Posterior cingulate gyrus (tissue), 11 donors: Measurements from ENCODE around the gene RAC3.

Source experiments
- DNase-seq, 10 donors: peaks; one replicate each; pipeline versions ENCODE4 v3.0.0 to v3.0.0-alpha.2; 2020 to 2021; ENCODE audit warnings: mixed read lengths in 3 of 10
- intact Hi-C: fragments of 100-400 bp; cut with DNase I; formaldehyde crosslinking; loops from one replicate; pipeline ENCODE4 v1.15.1; 2023

RAC3 gene

DNA sequence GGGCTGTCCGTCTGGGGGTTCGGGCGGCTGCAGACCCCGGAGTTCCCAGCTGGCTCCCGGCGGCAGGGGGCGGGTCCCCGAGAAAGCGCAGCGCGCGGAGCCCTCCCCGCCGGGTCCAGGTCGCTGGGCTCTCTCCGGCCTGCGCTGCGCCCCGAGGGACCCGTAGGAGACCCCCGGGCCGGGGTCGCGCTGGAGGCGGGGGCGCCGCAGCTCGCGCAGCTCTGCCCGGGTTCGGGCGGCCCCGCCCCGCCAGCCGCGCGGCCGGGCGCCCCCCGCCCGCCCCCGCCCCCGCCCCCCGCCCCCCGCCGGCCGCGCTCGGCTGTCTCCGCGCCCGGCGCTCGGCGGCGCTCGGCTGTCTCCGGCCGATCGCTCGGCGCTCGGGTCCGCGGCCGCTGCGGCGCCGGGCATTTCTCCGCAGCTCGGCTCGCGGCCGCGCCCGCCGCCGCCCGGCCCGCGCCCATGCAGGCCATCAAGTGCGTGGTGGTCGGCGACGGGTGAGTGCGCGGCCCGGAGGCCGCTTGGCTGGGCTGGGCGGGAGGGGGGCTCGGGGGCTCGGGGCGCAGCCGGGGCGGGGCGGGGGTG, at the start of gene RAC3:
Gene RAC3, plus strand, starts transcription at position 376 of the 582 bp plus-strand sequence. Its CDS starts 84 bp downstream, at position 460.
- no peak for DNase-seq
- intact Hi-C loops: loop anchor here (5.0 kb wide), 1 partner anchor 66 kb away; the partner anchor contains the start of gene FASN

DNA sequence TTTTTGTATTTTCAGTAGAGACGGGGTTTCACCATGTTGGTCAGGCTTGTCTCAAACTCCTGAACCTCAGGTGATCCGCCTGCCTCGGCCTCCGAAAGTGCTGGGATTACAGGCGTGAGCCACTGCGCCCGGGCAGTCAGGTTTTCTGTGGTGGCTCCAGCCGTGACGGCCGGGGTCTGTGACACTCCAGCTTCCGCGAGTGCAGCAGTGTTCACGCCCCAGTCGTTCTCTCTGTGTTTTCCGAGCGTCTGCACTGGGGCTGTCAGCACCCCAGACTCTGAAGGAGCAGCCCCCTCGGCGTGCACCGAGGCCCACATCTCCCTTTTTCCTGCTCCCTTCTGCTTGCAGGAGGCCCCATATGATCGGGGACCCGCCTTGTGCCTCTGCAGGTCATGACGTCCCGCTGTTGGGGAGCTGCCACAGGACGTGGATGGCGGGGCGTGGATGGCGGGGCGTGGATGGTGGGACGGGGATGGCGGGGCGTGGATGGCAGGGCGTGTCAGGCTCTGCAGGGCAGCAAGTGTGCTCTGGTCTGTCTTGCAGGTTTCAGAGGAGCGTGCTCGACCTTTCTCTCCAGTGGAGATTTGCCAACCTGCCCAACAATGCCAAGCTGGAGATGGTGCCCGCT, 48.4 kb upstream of the RAC3 start:
- no peak for DNase-seq
- intact Hi-C loops: no loop called here

DNA sequence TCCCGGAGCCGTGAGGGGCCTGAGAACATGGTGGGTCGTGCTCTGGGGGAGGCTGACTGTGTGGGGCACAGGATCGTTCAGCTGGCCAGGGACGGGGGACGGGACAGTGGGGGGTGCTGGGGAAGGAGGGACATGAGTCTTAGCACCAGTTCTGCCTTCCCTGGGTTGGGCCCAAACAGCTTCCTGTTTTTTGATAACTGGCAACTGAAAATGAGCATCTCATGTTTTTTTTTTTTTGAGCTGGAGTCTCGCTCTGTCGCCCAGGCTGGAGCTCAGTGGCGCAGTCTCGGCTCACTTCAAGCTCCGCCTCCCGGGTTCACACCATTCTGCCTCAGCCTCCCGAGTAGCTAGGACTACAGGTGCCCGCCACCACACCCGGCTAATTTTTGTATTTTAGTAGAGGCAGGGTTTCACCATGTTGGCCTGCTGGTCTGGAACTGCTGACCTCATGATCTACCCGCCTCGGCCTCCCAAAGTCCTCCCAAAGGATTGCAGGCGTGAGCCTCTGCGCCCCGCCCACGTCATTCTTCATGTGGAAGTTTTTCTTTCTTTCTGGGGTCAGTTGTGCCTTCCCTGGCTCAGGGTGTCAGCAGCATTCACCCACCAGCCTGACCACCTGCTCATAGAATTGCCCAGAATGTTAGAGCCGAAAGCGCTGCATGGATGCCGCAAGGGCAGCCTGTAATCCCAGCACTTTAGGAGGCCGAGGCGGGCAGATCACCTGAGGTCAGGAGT, 47.7 kb upstream of the RAC3 start:
- no peak for DNase-seq
- intact Hi-C loops: no loop called here

DNA sequence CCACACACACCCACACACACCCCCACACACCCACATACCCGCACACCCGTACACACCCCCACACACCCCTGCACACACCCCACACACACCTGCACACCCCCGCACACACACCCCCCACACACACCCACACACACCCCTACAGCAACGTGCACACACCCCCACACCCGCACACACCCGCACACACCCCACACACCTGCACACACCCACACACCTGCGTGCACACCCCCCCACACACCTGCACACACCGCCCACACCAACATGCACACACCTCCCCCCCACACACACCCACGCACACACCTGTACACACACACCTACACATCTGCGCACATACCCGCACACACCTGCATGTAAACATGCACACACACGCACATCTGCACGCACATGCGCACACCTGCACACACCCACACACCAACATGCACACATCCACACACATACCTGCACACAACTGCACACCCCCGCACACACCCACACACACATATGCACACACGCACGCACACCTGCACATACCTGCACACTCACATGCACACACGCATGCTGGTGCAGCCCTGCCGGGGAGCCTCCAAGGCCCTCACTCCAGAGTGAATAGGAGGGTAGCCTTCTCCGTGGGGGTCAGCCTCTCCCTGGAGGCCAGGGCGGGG, 46.6 kb upstream of the RAC3 start:
- DNase-seq: no peak
- intact Hi-C loops: no loop called here

DNA sequence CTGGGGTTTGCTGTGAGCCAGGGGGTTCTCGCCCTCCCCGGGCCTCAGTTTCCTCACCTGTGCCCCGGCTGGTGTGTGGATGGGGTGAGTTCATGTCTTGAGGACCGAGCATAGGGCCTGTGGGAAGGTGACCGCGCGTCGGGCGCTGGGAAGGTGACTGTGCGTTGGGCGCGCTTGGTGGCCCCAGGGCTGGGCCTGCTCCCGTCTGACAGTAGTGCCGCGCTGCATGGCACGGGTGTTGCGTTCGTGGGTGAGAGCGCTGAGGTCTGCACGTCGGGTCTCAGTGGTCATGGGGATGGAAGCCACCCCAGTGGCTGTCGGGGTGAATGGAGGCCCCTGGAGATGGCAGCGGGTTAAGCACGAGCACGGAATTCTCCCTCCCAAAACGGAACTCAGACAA, 44.9 kb upstream of the RAC3 start:
- intact Hi-C loops: no loop called here
- no peak for DNase-seq

DNA sequence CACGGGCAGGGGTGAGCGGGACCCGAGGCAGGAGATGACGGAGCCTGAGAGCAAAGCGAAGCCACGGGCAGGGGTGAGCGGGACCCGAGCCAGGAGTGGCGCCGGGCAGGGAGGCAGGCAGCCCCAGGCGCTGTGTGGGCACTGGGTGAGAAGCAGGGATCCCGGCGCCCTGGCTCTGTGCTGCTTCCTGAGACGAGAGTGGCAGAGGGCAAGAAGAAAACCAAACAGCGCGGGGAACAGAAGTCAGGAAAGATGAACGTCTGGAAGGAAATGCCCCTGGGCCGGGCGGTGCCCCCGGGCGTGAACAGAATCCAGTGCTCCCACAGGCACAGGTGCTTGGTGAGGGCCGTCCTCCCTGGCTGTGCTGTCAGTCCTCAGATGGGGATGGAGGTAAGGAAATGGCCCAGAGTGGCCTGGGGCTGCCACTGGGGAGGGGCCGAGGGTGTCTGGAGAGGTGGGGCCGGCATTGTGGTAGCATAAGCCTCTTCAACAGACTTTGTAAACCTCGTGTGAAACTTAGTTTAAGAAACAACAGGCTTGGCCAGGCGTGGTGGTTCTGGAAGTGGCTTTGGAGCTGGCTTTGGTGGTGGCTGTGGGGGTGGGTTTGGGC, 44.2 kb upstream of the RAC3 start:
- DNase-seq: peak in 1 of 10 donors; percentile 79
- intact Hi-C loops: no loop called here

DNA sequence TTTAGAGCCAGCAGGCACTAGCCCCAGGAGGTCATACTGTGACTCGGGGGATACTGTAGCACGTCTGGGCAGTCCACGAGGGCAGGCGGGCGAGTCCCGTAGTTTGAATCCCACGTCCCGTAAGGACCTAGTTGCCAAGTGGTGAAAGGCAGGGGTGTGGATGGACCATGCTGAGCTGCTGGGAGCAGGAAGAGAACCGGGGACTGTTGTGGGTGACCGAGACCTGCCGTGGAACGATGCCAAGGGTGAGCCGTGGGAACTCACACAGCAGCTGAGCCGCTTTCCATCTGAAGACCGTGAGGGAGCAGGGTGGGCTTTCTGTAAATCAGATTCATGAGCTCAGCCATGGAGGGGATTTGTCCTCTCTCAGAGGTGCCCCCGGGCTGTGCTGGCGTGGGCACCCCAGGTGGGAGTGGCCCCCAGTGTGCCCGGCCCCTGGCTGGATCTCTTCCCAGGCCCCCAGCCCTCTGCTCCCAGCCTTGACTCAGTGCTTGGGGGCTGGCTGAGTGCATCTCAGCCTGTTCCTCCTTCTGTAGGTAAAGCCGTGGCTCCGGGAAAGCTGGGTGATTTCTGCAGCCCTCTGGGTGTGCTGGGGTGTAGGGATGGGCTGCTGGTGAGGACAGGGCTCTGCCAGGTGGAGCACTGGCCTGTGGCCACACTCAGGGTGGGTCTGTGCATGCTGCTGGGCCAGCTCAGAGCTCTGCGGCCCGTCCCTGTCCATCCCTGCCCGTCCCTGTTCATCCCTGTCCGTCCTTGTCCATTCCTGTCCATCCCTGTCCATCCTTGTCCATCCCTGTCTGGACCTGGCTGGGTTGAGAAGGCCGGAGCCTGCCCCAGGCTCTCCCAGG, 40.4 kb upstream of the RAC3 start:
- intact Hi-C loops: no loop called here
- peak in 1 of 10 donors; percentile 79 for DNase-seq

DNA sequence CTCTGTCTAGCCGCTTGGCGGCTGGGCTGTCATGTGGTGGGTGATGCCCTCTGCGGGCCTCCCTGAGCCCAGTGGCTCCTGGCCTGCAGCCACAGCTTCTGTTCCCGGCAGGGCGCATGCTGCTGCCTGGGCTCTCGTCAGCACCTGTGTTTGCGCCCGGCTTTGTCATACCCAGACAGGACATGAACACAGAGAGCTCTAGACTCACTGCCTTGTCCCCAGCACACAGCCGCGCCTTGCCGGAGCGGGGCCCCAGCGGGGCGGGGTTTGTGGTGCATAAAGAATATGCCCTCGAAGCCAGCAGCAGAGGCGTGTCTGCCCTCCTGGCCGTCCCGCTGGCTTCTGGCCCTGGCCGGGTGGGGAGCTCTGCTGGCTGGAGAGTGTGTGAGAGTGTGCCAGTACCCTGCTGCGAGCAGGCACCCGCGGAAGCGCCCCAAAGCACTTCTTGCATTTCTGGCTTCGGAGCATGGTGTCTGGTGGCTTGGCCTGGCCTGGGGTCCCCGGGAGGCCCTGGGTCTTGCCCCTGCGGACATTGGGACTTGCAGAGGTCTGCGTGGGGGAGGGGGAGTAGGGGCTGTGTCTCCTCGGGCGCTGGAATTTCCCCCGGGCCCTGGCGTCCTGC, 39.7 kb upstream of the RAC3 start:
- intact Hi-C loops: no loop called here
- peak in 7 of 10 donors; percentile 42 to 92 (median 56) for DNase-seq

DNA sequence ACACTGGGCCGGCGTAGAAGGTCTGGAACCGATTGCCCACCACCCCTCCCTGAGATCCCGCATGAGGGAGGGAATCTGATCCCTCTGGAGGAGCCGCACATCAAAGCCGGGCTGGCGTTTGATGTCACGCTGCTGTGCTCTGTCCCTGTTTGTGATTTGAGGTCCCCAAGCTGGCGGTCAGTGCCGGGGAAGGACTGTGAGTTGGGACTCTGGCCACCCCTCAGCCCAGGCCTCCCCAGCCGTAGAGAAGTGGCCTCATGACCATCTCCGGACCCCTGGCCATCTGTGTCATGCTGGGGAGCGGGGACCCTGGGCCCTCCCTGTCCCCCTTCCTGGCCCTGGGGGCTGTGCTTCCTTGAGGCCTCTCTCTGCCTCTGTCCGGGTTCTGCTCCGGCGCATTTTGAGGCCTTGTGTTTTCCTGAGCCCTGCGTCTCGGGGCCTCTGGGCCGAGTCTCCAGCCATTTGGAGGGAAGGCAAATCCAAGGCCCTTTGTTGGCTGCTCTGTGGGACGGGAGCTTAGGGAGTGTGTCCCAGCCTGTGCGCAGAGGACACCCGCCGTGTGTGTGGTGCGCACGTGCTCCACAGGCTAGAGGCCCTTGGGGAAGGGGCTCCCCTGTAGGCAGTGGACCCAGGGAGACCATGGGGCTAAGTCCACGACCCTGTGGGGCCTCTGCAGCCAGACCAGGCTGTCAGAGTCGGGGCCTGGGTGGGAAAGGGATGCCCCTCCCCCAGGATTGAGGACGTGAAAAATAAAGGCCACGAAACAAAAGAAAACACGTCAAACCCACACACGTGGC, 39.0 kb upstream of the RAC3 start:
- intact Hi-C loops: no loop called here
- peak in 1 of 10 donors; percentile 80 for DNase-seq

DNA sequence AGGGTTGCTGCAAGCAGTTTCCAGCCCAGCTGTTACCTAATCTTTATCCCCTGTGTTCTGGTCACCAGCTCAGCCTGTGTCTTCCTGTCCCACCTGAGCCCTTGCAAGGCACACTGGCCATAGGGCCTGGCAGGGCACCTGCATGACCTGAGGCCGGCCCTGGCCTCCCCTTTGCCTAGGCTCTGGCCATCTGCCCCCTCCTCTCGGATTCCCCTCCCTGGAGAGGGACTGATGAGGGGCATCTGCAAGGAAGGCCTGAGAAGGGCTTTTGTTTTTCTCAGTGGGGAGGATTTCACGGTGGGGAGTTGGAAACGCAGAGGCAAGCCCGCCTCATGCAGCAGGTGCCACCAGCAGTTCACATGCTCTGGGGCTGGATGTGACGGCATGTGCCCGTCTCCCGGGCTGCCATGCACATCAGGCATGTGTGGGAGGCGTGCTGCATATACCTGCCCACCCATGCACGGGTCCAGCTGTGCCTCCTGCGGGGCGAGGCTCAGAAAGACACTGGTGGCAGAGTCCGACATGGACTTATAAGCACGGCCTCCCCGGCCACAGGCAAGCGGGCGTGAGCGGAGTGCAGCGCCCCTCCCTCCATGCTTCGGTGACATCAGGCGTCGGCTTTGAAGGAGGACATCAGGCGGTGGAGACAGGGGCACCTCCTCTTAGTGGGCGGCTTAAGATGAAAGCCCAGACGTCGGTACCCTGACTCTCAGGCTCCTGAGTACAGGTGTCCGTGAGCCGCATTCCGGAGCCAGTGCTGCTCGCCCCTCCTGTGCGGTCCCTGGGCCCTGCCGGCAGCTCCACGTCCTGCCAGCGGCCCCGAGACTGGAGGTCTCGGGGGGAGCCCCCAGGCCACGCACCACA, 37.5 kb upstream of the RAC3 start:
- intact Hi-C loops: no loop called here
- peak in 1 of 10 donors; percentile 79 for DNase-seq

DNA sequence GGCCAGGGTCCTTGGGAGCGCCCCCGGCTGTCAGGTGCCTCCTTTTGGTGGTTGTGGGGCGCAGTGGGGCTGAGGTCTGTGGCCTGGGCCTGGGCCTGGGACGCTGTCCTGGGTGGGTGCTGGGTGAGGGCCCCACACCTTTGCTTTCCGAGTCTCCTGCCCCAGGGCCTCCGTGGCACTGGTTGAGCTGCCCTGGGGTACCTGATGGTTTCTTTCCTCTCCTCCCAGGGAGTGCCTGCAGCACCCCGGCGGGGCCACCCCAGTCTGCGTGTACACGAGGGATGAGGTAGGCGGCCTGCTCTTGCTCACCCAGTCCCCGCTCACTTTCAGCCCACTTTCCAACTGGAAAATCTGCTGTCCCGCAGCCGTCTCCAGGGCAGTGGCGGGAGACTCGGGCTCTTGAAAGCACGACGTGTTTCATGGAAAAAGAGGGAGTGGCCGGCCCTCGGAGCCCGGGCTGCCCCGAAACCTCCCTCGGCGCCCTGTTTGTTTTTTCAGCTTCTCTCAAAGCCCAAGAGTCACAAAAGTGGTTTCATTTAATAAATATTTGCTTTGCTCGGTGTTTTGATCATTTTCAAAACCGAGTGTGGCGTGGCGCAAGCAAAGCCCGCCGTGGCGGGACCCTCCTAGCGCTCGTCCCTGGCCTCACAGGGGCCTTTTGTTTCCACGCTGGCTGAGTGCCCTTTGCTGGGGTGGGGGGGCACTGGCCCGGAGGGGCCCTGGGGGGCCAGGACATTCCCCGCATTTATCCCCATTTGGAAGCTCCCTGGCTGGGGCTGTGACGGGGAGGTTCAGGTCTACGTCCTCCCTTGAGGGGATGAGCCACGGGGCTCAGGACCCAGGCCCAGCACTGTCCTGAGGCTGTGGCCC, 36.6 kb upstream of the RAC3 start:
- DNase-seq: peak in 1 of 10 donors; percentile 78
- intact Hi-C loops: no loop called here

DNA sequence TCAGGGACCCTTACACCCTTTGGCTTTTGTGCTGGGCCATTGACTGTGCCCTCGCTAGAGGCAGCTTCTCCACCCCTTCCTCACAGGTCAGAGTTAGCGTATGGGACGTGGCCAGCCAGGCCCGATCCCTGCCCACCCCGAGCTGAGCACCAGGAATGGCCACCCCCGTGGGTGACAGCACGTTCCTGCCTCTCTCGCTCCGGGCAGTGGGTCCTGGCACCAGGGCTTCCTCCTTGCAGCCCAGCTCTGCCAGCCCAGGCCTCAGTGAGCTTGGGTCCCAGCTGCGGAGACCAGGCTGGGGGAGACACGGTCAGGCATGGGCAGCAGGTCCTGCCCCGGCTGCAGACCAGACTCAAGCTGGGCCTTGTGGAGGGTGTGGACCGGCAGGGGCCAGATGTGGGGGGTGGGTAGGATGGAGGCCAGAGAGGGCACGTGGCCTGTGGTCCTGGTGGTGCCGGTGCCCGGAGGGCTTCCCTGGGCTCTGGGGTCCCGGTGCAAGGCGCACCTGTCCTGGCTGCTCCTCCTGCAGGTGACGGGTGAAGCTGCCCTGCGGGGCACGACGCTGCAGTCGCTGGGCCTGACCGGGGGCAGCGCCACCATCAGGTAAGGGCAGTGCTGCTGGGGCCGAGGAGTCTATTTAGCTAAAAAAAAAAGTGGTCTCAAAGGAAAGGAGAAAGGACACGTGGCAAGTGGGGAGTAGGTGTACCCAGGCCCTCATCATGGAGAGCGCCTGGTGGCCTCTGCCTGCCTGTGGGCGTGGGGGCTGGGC, 35.8 kb upstream of the RAC3 start:
- intact Hi-C loops: no loop called here
- peak in 1 of 10 donors; percentile 50 for DNase-seq

DNA sequence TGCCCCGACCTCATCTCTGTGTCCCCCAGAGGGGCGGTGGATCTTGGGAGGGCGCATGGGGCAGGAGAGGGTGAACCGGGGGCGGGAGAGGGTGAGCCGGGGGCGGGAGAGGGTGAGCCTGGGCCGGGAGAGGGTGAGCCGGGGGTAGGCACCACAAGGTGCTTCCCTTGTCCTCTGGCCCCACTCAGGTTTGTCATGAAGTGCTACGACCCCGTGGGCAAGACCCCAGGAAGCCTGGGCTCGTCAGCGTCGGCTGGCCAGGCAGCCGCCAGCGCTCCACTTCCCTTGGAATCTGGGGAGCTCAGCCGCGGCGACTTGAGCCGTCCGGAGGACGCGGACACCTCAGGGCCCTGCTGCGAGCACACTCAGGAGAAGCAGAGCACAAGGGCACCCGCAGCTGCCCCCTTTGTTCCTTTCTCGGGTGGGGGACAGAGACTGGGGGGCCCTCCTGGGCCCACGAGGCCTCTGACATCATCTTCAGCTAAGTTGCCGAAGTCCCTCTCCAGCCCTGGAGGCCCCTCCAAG, 35.2 kb upstream of the RAC3 start:
- intact Hi-C loops: no loop called here
- DNase-seq: no peak

DNA sequence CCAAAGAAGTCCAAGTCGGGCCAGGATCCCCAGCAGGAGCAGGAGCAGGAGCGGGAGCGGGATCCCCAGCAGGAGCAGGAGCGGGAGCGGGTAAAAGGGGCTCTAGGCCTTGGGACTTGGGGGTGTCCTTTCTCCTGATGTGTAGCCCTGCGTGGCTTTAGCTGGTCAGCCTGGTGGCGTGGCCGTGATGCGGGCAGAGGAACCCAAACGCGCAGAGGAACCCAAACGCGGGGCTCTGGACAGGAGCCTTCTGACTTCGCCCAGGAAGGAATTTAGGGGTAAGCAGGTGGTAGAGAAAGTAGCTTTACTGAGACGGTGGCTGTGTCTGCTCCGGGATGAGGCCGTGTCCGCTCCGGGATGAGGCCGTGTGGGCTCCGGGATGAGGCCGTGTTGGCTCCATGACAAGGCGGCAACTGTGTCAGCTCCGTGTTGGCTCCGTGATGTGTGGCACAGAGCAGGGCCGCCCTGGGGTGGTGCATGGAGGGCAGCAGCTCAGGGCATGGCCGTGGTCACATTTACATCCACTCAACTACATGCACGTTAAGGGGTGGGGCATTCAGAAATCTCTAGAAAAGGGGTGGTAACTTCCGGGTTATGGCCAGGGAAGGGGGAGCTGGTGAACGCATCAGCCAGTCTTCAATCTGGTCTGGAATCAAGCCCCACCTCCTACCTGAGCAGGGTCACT, 34.6 kb upstream of the RAC3 start:
- intact Hi-C loops: no loop called here
- DNase-seq: no peak

DNA sequence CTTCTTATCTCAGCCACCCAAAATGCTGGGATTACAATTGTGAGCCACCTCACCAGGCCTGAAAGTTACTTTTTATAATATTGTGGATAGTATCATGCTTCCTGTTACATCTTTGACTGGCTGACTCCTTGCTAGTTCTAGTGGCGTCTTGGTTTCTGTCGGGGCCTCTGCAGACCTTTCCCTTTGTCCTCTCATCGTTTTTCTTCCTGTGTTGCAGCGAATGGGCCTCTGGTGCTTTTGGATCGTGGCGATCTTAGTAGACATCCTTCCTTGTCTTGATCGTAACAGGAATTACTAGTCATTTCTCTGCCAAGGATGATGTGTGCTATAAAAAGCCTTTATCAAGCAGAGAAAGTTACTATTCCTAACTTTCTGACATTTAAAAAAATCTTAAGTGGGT, 33.3 kb upstream of the RAC3 start:
- no peak for DNase-seq
- intact Hi-C loops: no loop called here
